ENCODE results near the gene ARF6.
A peak's percentile ranks its signal among the peaks of the same experiment; 100 is the strongest.
"Not testable (repeated sequence)": the region's sequence is repeated elsewhere in the genome, so short reads cannot be mapped to it uniquely, and the experiment has no call there.

The ARF6 gene

DNA sequence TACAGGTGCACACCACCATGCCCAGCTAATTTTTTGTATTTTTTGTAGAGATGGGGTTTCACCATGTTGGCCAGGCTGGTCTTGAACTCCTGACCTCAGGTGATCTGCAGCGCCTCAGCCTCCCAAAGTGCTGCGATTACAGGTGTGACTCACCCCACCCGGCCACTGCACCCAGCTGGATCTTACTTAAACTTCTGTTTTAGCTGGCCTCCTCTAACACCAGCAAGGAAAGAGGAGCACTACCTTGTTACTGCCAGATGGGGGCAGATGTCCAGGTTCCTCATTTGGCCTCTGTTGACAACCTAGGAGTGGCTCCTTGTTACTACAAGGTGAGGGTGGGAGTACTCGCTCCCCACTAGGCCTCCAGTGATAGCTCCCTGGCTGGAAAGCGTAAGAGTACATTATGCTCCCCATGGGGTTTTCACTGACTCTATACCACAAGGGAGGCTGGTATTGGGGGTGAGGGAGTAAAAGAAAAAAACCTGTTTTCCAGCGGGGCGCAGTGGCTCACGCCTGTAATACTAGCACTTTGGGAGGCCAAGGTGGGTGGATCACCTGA is 13.2 kb upstream of the ARF6 start:
- DNase-seq: peak; percentile 64

DNA sequence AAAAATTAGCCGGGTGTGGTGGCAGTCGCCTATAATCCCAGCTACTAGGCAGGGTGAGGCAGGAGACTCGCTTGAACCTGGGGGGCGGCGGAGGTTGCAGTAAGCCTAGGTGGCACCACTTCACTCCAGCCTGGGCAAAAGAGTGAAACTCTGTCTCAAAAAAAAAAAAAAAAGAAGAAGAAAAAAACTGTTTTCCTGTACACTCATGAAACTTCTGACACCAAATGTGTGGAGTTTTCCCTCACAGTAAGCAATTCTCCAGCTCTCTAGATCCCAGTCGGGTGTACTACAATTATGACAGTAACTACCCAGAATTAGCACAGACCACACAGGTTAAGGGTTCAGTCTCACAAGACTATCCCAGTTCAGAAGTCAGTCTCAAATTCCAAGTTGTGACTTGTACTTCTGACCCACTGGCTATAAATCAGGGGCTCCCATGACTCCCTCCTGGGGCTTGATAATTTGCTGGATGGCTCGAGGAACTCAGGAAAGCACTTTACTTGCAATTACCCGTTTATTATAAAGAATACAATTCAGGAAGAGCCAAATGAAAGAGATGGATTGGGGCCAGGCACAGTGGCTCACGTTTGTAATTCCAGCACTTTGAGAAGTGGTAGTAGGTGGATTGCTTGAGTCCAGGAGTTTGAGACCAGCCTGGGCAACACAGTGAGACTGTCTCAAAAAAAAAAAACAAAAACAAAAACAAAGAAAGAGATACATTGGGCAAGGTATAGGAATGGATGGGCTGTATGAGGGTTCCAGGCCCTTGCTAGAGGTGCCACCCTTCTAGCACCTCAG is 12.4 kb upstream of the ARF6 start:
- DNase-seq: no peak

GRCh38 chr14:49881350-49882001 is 11.4 kb upstream of the ARF6 start:
- DNase-seq: no peak

- no peak for DNase-seq
Observed at GRCh38 chr14:49882826-49883694, 9.8 kb upstream of the ARF6 start.

DNA sequence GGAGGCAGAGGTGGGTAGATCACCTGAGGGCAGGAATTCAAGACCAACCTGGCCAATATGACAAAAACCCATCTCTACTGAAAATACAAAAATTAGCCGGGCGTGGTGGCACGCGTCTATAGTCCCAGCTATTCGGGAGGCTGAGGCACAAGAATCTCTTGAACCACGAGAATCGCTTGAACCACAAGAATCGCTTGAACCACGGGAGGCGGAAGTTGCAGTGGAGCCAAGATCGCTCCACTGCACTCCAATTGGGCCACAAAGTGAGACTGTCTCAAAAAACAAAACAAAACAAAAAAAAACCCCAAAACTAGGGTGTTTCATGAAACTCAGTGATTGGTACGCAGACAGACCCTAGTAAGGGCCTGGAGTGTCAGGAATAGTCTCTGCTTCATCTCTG is 6.4 kb upstream of the ARF6 start:
- no peak for DNase-seq

- DNase-seq: no peak
Observed at GRCh38 chr14:49888293-49888692, 4.6 kb upstream of the ARF6 start.

GRCh38 chr14:49892301-49892635 is 614 bp upstream of the ARF6 start:
- DNase-seq: peak; percentile 91

GRCh38 chr14:49893309-49894213 is 679 bp downstream of the ARF6 start:
- DNase-seq: peak; percentile 21

GRCh38 chr14:49894214-49895107 is 1.6 kb downstream of the ARF6 start:
- not testable (repeated sequence) for DNase-seq

DNA sequence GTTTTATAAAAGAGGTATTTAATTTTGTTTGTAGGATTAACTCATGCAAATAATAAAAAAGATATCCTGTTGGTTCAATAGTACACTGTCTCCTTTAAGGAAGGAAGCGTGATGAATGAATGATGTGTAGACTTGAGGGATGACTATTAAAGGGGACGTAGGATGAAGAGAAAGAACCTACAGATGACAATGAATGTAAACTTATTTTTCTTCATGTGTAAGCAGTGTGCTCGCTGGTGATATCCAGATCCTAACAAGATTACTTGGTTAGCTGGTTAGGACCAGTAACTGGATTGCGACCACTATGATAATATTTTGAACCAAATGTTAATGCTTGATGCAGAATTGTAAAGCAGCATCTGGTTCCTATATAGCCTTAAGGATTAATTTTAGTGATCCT is 2.6 kb downstream of the ARF6 start:
- DNase-seq: no peak

DNA sequence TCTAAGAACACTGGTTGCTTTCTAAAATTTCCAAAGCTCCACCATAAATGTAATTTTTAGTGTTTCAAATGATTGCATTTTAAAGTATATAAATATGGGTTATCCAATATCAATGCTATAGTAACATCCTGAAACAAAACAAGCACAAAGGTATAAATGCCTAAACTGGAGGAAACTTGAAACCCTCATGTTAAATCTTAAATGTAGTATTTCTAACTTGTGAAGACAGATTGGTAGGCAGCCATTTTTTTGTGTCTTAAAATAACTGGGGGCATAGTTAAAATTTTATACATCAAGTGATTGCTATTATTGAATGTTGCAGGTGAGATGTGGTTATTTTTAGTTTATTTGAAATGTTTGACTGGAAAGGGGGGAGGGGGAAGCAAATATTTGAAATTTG is 3.4 kb downstream of the ARF6 start:
- DNase-seq: not testable (repeated sequence)

DNA sequence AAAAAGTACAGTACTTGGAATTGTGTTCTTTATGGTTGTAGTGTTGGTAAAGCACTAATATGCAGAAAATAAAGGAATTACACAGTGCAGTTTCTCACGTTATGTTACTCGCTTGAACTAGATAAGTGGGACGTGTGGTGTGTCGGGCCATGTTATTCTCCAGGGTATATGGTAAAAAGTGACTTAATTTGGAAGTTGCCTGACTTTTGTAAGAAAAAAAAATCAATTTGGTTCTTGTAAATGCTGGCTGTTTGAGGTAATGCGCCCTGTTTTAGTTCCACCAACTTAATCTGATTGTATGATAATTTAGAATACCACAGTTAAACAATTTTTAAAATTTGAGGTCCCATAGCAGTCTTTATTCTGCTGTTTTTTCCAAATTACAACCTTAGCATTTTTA is 4.1 kb downstream of the ARF6 start:
- DNase-seq: no peak

DNA sequence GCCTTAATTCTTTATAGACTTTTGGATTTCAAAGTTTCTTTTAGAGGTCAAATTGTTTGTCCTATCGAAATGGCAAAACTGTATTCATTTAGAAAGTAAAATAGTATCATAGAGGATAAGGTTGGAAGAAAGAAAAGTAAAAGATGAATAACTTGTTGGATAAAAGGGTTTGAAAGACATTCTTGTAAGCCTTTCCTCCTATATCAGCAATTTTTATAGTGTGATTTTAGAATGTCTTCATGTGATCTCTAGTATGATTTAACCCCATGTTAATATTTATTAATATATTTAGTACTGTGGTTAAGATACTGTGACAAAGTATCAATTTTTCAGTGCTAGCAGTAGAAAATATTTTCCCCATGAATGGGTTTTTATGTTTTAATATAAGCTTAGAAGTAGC is 4.5 kb downstream of the ARF6 start:
- no peak for DNase-seq

GRCh38 chr14:49897965-49898364 is 5.1 kb downstream of the ARF6 start:
- no peak for DNase-seq

GRCh38 chr14:49898485-49898884 is 5.6 kb downstream of the ARF6 start:
- no peak for DNase-seq

DNA sequence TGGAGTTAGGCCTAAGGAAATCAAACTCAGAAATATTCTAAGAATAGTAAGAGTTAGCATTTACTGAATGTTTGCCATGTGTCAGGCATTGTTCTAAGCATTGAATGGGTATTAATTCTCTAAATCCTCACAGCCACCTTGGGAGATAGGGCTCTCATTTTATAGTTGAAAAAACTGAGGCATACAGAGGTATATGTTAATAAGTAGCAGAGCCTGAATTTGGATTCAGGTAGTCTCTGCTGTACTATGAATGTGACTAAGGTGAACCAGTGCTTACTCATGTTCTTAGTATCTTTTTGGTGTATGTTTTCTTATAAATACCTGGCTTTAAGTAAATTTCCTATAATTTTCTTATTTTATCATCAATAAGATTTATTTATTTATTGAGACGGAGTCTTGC is 8.1 kb downstream of the ARF6 start:
- no peak for DNase-seq

DNA sequence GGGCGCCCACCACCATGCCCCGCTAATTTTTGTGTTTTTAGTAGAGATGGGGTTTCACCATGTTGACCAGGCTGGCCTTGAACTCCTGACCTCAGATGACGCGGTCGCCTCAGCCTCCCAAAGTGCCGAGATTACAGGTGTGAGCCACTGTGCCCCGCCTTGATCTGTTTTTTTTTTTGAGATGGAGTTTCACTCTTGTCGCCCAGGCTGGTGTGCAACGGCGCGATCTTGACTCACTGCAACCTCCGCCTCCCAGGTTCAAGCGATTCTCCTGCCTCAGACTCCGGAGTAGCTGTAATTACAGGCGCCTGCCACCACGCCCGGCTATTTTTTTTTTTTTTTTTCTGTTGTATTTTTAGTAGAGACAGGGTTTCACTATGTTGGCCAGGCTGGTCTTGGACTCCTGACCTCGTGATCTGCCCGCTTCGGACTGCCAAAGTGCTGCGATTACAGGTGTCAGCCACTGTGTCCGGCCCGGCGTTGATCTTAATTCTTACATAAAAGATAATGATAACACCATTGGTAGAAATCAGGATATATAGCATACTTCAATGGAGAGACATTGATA is 9.9 kb downstream of the ARF6 start:
- DNase-seq: not testable (repeated sequence)

DNA sequence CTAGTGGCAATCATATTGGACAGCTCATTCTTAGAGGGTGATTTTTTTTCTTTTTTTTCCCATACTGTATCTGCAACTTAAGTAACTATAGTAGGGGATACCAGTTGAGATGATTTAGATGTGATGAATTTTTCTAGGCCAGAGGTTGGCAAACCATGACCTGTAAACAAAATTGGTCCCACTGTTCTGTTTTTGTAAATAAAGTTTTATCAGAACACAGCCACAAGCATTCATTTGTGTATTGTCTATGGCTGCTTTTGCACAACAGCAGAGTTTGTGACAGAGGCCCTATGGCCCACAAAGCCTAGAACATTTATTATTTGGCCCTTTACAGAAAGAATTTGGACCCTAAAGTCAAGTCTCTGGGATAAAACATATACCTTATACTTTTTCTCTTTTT is 11.4 kb downstream of the ARF6 start:
- DNase-seq: no peak

- no peak for DNase-seq
Observed at GRCh38 chr14:49905989-49906388, 13.1 kb downstream of the ARF6 start.

DNA sequence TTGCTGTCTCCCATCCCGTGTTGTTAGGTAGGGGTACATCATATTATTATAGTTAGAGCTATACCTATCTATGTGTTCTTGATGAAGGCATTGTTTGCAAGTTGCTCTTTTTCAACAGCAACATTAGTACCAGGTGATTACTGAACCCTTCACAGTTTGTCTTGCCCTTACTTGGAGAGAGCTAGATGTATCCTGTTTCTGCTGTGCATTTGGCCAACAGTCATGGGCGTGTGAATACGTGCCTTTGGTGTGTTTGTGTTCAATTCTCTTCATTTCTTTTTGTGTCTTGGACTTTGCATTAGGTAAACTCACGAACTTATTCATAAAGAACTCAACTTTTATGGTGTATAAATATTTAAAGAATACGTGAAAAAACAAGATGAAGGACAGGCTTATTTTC is 14.3 kb downstream of the ARF6 start:
- DNase-seq: no peak

GRCh38 chr14:49908433-49908782 is 15.5 kb downstream of the ARF6 start:
- DNase-seq: no peak

Data from NCI-H1092 treated with DMSO at 0.1 percent for 48 hours (cell line).